ENCODE results near the gene GCN1. TPM values are rescaled to one million over a fixed set of nuclear protein-coding genes. Genes with fewer than 3 reads are reported as not detected.

The GCN1 gene
- total RNA-seq, 2 experiments from 2014 or later, result 217 to 343 TPM

GRCh38 chr12:120234643-120235368, 40.3 kb upstream of the GCN1 start:
- H2AFZ ChIP-seq (ENCODE audit: low read length), result no peak overlapping the region
- no peaks in the 10 kb centered on the region for H3K36me3 ChIP-seq (ENCODE audit: insufficient read depth, low read length)
- no peaks in the 10 kb centered on the region for H4K20me1 ChIP-seq (ENCODE audit: insufficient read depth, low read length)
- no peak overlapping the region for H3K4me3 ChIP-seq (ENCODE audit: low read depth, low read length, poor library complexity, severe bottlenecking)
- H3K4me1 ChIP-seq (ENCODE audit: insufficient read depth, low read length, poor library complexity, severe bottlenecking), result peaks cover 27% of the 10 kb centered on the region
- DNase-seq (ENCODE audit: low spot score), result peak; percentile 19
- no peak overlapping the region for H3K27ac ChIP-seq (ENCODE audit: low read depth, low read length, poor library complexity, severe bottlenecking)
- CTCF ChIA-PET (ENCODE audit: unreplicated experiment), result no interaction called here
- H3K9me3 ChIP-seq (ENCODE audit: low read length), result no peaks in the 10 kb centered on the region
- no peaks in the 10 kb centered on the region for H3K79me2 ChIP-seq (ENCODE audit: insufficient read depth, low read depth, low read length)
- TF ChIP-seq CTCF (conservative IDR thresholded peaks at IDR 0.05; ENCODE audit: low read length) (peak; percentile 48), EZH2phosphoT487 (IDR thresholded peaks at IDR 0.05; ENCODE audit: borderline replicate concordance, low read depth, low read length) (no peak)
- no TSS peak for BruUV-seq (replicated peaks)
- intact Hi-C loops (cut with micrococcal nuclease; ENCODE audit: unreplicated experiment), result no loop called here
- POLR2A ChIA-PET, result interaction anchor here (1.5 to 1.8 kb wide), 2 partner anchors 14 to 34 kb away, joined by 3 to 5 read pairs; partner anchors contain the start of gene RPLP0
- H3K9me2 ChIP-seq (ENCODE audit: insufficient read depth, low read length), result no peaks in the 10 kb centered on the region
- no peak overlapping the region for H3K4me2 ChIP-seq (ENCODE audit: low read length)

- Histone ChIP-seq H3K9me2 (ENCODE audit: insufficient read depth, low read length) (no peaks in the 10 kb centered on the region), H3K79me2 (ENCODE audit: insufficient read depth, low read depth, low read length) (no peaks in the 10 kb centered on the region), H4K20me1 (ENCODE audit: insufficient read depth, low read length) (no peaks in the 10 kb centered on the region), H3K4me2 (ENCODE audit: low read length) (peak overlapping the region; percentile 25), H3K4me3 (ENCODE audit: low read depth, low read length, poor library complexity, severe bottlenecking) (no peak overlapping the region), H2AFZ (ENCODE audit: low read length) (no peak overlapping the region), H3K36me3 (ENCODE audit: insufficient read depth, low read length) (no peaks in the 10 kb centered on the region), H3K27ac (ENCODE audit: low read depth, low read length, poor library complexity, severe bottlenecking) (peak overlapping the region; percentile 20), H3K9me3 (ENCODE audit: low read length) (no peaks in the 10 kb centered on the region), H3K4me1 (ENCODE audit: insufficient read depth, low read length, poor library complexity, severe bottlenecking) (peaks cover 52% of the 10 kb centered on the region)
- POLR2A ChIA-PET, result interaction anchor here (0.6 to 1.4 kb wide), 6 partner anchors 18 to 62 kb away, joined by 3 to 10 read pairs (median 4); partner anchors contain the start of genes RNU4-1, RNU4-2 and RPLP0
- CTCF ChIA-PET (ENCODE audit: unreplicated experiment), result interaction anchor here (0.7 to 1.0 kb wide), 4 partner anchors 9 to 260 kb away, joined by 3 to 5 read pairs (median 4); partner anchors contain the start of gene PXN
- BruUV-seq (replicated peaks), result no TSS peak
- peak; percentile 30 for DNase-seq (ENCODE audit: low spot score)
- intact Hi-C loops (cut with micrococcal nuclease; ENCODE audit: unreplicated experiment), result no loop called here
- no peak for TF ChIP-seq EZH2phosphoT487 (IDR thresholded peaks at IDR 0.05; ENCODE audit: borderline replicate concordance, low read depth, low read length)
- no peak for TF ChIP-seq CTCF (conservative IDR thresholded peaks at IDR 0.05; ENCODE audit: low read length)
Measured at GRCh38 chr12:120231316-120232011, 36.9 kb upstream of the GCN1 start.

Data from OCI-LY7 (cell line).